ENCODE measurements around the gene SPIRE2. TPM values are rescaled to one million over a fixed set of nuclear protein-coding genes. Genes with fewer than 3 reads are reported as not detected.

Gene SPIRE2
- polyA plus RNA-seq, 1 experiment = 1.5 TPM

- H3K4me3 ChIP-seq (ENCODE audit: low read depth, low read length) = peak overlapping the region; percentile 53
- H3K27me3 ChIP-seq (ENCODE audit: control insufficient read depth, insufficient read depth, low read length) = no peaks in the 10 kb centered on the region
- DNase-seq (ENCODE audit: low read depth, low spot score) = no peak
- no peaks in the 10 kb centered on the region; the same call in 1 of the 2 replicates for H3K9me3 ChIP-seq (ENCODE audit: control insufficient read depth, insufficient read depth, low read length)
- POLR2A ChIA-PET = interaction anchor here (0.7 kb wide), 2 partner anchors 10 to 45 kb away, joined by 4 to 6 read pairs; partner anchors contain the start of gene TCF25
- TF ChIP-seq CTCF (IDR thresholded peaks at IDR 0.05; ENCODE audit: low read depth, low read length) = no peak
- CTCF ChIA-PET = interaction anchor here (1.0 to 1.6 kb wide), 3 partner anchors 8 to 212 kb away, joined by 4 to 10 read pairs (median 4); no protein-coding TSS in a partner anchor
- H3K27ac ChIP-seq (ENCODE audit: low read depth, low read length) = peak overlapping the region; percentile 68
Measured at GRCh38 chr16:89917773-89918452, 89.6 kb downstream of the SPIRE2 start.

- Histone ChIP-seq H3K27ac (ENCODE audit: low read depth, low read length) (peak within 1 kb of the TSS; percentile 68), H3K4me3 (ENCODE audit: low read depth, low read length) (peak within 1 kb of the TSS; percentile 53), H3K9me3 (ENCODE audit: control insufficient read depth, insufficient read depth, low read length) (no peaks in the 10 kb centered on the region; the same call in 1 of the 2 replicates), H3K27me3 (ENCODE audit: control insufficient read depth, insufficient read depth, low read length) (no peaks in the 10 kb centered on the region)
- no peak for DNase-seq (ENCODE audit: low read depth, low spot score)
- peak; percentile 67 for TF ChIP-seq CTCF (IDR thresholded peaks at IDR 0.05; ENCODE audit: low read depth, low read length)
- CTCF ChIA-PET = interaction anchor here (0.6 to 1.6 kb wide), 4 partner anchors 8 to 213 kb away, joined by 4 to 10 read pairs (median 6); partner anchors contain the start of gene TCF25
- POLR2A ChIA-PET = interaction anchor here (0.7 to 0.9 kb wide), 2 partner anchors 22 to 45 kb away, joined by 4 read pairs; partner anchors contain the start of gene TCF25
Measured at GRCh38 chr16:89918453-89919347, 90.4 kb downstream of the SPIRE2 start, which contains the start of gene MC1R. TSS of gene MC1R (plus strand) at chr16:89918862. CDS start at chr16:89919259, 397 bp downstream.

GRCh38 chr16:89919535-89920406 lies 91.5 kb downstream of the SPIRE2 start:
- no peak for TF ChIP-seq CTCF (IDR thresholded peaks at IDR 0.05; ENCODE audit: low read depth, low read length)
- ChIA-PET CTCF (interaction anchor here (1.6 kb wide), 1 partner anchor 9 kb away, joined by 10 read pairs; no protein-coding TSS in a partner anchor), POLR2A (no interaction called here)
- Histone ChIP-seq H3K27ac (ENCODE audit: low read depth, low read length) (no peak overlapping the region), H3K9me3 (ENCODE audit: control insufficient read depth, insufficient read depth, low read length) (no peaks in the 10 kb centered on the region; the same call in 1 of the 2 replicates), H3K4me3 (ENCODE audit: low read depth, low read length) (no peak overlapping the region), H3K27me3 (ENCODE audit: control insufficient read depth, insufficient read depth, low read length) (no peaks in the 10 kb centered on the region)
- no peak for DNase-seq (ENCODE audit: low read depth, low spot score)

- TF ChIP-seq CTCF (IDR thresholded peaks at IDR 0.05; ENCODE audit: low read depth, low read length) = no peak
- Histone ChIP-seq H3K9me3 (ENCODE audit: control insufficient read depth, insufficient read depth, low read length) (no peaks in the 10 kb centered on the region; the same call in 1 of the 2 replicates), H3K27me3 (ENCODE audit: control insufficient read depth, insufficient read depth, low read length) (no peaks in the 10 kb centered on the region), H3K4me3 (ENCODE audit: low read depth, low read length) (no peak overlapping the region), H3K27ac (ENCODE audit: low read depth, low read length) (peak overlapping the region; percentile 98)
- ChIA-PET CTCF (no interaction called here), POLR2A (no interaction called here)
- DNase-seq (ENCODE audit: low read depth, low spot score) = no peak
Measured at GRCh38 chr16:89920723-89921122, 92.4 kb downstream of the SPIRE2 start.

Other genes starting within 250 kb of the SPIRE2 start
- not detected in 2 replicates for gene DPEP1, start 214.8 kb upstream of the SPIRE2 start, polyA plus RNA-seq (2011; rRNA removed)
- 53.5 and 66.8 TPM in 2 replicates for gene CHMP1A, start 170.8 kb upstream of the SPIRE2 start, polyA plus RNA-seq (2011; rRNA removed)
- 2.3 and 2.4 TPM in 2 replicates for gene SPATA33, start 170.6 kb upstream of the SPIRE2 start, polyA plus RNA-seq (2011; rRNA removed)
- gene CDK10, start 141.8 kb upstream of the SPIRE2 start, polyA plus RNA-seq (2011; rRNA removed) = 31.6 and 35.0 TPM in 2 replicates
- gene SPATA2L, start 126.8 kb upstream of the SPIRE2 start, polyA plus RNA-seq (2011; rRNA removed) = 2.6 and 4.0 TPM in 2 replicates
- gene VPS9D1, start 107.6 kb upstream of the SPIRE2 start, polyA plus RNA-seq (2011; rRNA removed) = 8.6 and 12.0 TPM in 2 replicates
- gene ZNF276, start 106.9 kb upstream of the SPIRE2 start, polyA plus RNA-seq (2011; rRNA removed) = 5.0 and 7.7 TPM in 2 replicates
- 6.9 and 7.3 TPM in 2 replicates for gene FANCA, start 11.8 kb upstream of the SPIRE2 start, polyA plus RNA-seq (2011; rRNA removed)
- gene TCF25, start 45.1 kb downstream of the SPIRE2 start, polyA plus RNA-seq (2011; rRNA removed) = 132 and 156 TPM in 2 replicates
- 3.9 and 4.8 TPM in 2 replicates for gene MC1R, start 90.4 kb downstream of the SPIRE2 start, polyA plus RNA-seq (2011; rRNA removed)
- gene TUBB3, start 94.9 kb downstream of the SPIRE2 start, polyA plus RNA-seq (2011; rRNA removed) = 129 and 173 TPM in 2 replicates
- gene DEF8, start 120.3 kb downstream of the SPIRE2 start, polyA plus RNA-seq (2011; rRNA removed) = 77.1 and 96.4 TPM in 2 replicates
- 9.2 and 12.5 TPM in 2 replicates for gene DBNDD1, start 191.0 kb downstream of the SPIRE2 start, polyA plus RNA-seq (2011; rRNA removed)
- gene PRDM7, start 248.9 kb downstream of the SPIRE2 start, polyA plus RNA-seq (2011; rRNA removed) = not detected in 2 replicates